Measurements from ENCODE around the gene SETD2.

Gene SETD2

DNA sequence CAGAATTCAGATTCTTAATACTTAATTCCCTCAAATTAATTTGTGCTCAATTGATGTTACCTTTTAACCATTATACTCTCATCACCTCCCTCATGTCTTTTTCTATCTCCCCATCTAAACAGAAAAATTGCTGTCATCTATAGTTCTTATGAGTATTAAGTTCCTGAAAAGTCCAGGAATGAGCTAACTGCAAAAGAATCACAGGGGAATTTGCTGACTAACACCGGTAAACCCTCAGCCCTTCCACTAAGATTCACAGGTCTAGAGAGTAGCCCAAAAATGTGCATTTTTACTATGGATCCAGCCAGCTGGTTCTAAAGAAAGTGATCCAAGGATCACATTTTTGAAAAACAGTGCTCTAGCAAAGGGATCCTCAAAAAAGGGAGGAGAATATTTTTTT is 67.0 kb downstream of the SETD2 start:
- peaks cover 36% of the 10 kb centered on the region for H3K36me3 Mint-ChIP-seq (ENCODE audit: low read depth)
- TF ChIP-seq, protein P1, sequence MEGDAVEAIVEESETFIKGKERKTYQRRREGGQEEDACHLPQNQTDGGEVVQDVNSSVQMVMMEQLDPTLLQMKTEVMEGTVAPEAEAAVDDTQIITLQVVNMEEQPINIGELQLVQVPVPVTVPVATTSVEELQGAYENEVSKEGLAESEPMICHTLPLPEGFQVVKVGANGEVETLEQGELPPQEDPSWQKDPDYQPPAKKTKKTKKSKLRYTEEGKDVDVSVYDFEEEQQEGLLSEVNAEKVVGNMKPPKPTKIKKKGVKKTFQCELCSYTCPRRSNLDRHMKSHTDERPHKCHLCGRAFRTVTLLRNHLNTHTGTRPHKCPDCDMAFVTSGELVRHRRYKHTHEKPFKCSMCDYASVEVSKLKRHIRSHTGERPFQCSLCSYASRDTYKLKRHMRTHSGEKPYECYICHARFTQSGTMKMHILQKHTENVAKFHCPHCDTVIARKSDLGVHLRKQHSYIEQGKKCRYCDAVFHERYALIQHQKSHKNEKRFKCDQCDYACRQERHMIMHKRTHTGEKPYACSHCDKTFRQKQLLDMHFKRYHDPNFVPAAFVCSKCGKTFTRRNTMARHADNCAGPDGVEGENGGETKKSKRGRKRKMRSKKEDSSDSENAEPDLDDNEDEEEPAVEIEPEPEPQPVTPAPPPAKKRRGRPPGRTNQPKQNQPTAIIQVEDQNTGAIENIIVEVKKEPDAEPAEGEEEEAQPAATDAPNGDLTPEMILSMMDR (IDR thresholded peaks at IDR 0.05): no peak
- DNase-seq: no peak
- H3K27me3 Mint-ChIP-seq (ENCODE audit: low read depth, poor library complexity): no peaks in the 10 kb centered on the region
- peak overlapping the region; percentile 90 for H3K27ac Mint-ChIP-seq
- H3K9me3 Mint-ChIP-seq: no peaks in the 10 kb centered on the region
- H3K4me3 Mint-ChIP-seq: no peak overlapping the region
- H3K4me1 Mint-ChIP-seq: peaks cover 12% of the 10 kb centered on the region

DNA sequence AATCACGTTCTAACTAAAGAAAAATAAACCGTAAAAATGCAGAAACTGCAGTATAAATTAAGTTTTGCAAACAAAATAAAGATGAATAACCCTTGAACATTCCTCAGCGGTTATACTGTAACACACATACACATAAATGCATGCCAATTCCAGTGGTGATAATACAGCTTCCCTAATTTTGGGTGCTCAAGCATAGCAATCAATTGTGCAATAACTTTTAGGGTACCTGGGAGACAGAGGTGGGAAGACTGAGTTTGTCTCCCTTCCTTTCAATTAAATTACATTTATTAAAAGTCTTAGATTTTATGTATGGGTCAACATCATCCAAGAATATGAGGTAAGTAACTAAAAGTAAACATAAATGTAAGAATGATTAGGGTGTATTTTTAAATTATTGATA is 71.8 kb downstream of the SETD2 start:
- Mint-ChIP-seq H3K27ac (no peak overlapping the region), H3K9me3 (no peaks in the 10 kb centered on the region), H3K4me3 (no peak overlapping the region), H3K27me3 (ENCODE audit: low read depth, poor library complexity) (no peaks in the 10 kb centered on the region), H3K36me3 (ENCODE audit: low read depth) (peaks cover 31% of the 10 kb centered on the region), H3K4me1 (peaks cover 2% of the 10 kb centered on the region)
- TF ChIP-seq, protein P1 (IDR thresholded peaks at IDR 0.05): no peak
- DNase-seq: no peak

DNA sequence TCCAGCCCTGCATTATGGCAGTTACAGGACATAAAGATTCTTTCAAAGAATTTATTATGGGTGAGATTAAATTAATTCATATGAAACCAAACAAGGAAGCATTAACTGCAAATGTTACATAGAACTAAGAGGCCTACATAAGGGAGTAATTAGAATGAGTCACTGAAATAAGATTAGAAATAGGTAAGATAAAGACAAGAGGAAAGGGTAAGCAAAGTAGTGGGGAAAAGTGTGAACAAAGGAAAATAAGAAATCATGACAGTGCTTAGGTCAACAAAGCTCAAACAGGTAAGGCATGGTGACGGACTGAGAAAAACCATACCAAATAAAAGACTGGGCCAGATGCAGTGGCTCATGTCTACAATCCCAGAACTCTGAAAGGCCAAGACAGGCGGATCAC is 74.3 kb downstream of the SETD2 start:
- Mint-ChIP-seq H3K4me1 (no peaks in the 10 kb centered on the region), H3K36me3 (ENCODE audit: low read depth) (peaks cover 35% of the 10 kb centered on the region), H3K9me3 (no peaks in the 10 kb centered on the region), H3K4me3 (no peak overlapping the region), H3K27ac (peak overlapping the region; percentile 11), H3K27me3 (ENCODE audit: low read depth, poor library complexity) (no peaks in the 10 kb centered on the region)
- no peak for DNase-seq
- TF ChIP-seq, protein P1 (IDR thresholded peaks at IDR 0.05): no peak

DNA sequence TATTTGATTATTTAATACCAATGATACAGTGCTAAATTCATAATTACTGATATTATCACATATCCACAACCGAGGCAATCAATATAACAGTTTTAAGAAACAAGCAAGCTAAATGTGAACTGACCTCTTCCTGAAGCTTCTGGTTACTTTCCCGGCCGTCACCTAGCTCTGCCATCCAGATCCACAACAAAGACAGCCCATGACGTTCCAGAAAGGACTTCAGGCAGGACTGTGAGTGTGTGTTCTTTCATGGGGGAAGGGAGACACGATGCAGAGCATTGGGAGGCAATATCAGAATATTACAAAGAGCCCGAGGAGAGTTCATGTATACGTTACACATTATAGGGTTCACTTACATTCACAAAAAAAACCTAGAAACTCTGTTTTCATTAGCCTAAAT is 77.8 kb downstream of the SETD2 start:
- H3K9me3 Mint-ChIP-seq: no peaks in the 10 kb centered on the region
- no peaks in the 10 kb centered on the region for H3K27me3 Mint-ChIP-seq (ENCODE audit: low read depth, poor library complexity)
- H3K36me3 Mint-ChIP-seq (ENCODE audit: low read depth): peaks cover 65% of the 10 kb centered on the region
- no peak for DNase-seq
- no peaks in the 10 kb centered on the region for H3K4me1 Mint-ChIP-seq
- peak overlapping the region; percentile 87 for H3K27ac Mint-ChIP-seq
- H3K4me3 Mint-ChIP-seq: no peak overlapping the region
- TF ChIP-seq, protein P1 (IDR thresholded peaks at IDR 0.05): no peak

DNA sequence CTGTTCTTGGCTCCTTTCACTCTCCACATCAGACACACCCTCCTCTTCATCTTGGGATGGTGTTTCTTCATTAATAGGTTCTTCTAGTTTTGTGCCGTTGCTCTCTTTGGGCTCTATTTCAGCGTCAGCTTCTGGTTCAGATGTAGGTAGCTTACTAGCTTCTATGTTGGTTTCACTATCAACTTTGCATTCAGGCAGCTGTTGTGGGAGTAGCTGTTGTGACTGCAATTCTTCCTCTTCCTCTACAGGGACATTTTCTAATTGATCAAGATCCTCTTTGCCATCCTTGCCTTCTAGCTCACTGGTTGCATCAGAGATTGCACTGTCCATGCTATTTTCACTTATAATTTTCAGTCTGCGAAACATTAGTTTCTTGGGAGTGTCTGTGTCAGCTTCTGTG is 80.1 kb downstream of the SETD2 start:
- no peak for DNase-seq
- no peaks in the 10 kb centered on the region for H3K9me3 Mint-ChIP-seq
- no peaks in the 10 kb centered on the region for H3K27me3 Mint-ChIP-seq (ENCODE audit: low read depth, poor library complexity)
- H3K27ac Mint-ChIP-seq: no peak overlapping the region
- TF ChIP-seq, protein P1 (IDR thresholded peaks at IDR 0.05): no peak
- no peaks in the 10 kb centered on the region for H3K4me1 Mint-ChIP-seq
- H3K4me3 Mint-ChIP-seq: no peak overlapping the region
- H3K36me3 Mint-ChIP-seq (ENCODE audit: low read depth): peaks cover 78% of the 10 kb centered on the region

DNA sequence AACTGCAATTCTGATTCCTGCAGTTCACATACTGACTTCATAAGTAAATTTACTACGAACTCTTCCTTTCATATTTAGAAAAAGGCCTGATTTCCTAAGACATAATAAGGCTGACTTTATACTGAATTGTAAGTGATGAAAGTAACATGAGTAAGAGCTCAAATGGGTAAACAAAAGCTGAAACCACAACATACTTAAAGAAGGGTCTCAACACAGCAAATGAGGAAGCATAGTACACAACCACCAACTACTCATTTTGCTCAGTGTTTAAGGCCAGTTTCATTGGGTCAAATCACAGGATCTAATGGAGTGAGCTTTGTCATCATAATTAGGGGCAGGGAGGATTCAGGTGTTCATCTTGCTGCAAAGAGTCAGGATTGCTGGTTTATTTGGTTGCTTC is 81.4 kb downstream of the SETD2 start:
- H3K36me3 Mint-ChIP-seq (ENCODE audit: low read depth): peaks cover 81% of the 10 kb centered on the region
- no peak overlapping the region for H3K27ac Mint-ChIP-seq
- no peak for DNase-seq
- no peak overlapping the region for H3K4me3 Mint-ChIP-seq
- H3K27me3 Mint-ChIP-seq (ENCODE audit: low read depth, poor library complexity): no peaks in the 10 kb centered on the region
- TF ChIP-seq, protein P1 (IDR thresholded peaks at IDR 0.05): no peak
- H3K4me1 Mint-ChIP-seq: no peaks in the 10 kb centered on the region
- H3K9me3 Mint-ChIP-seq: no peaks in the 10 kb centered on the region
